Right lobe of liver (tissue), 6 donors: ENCODE measurements around the gene METAP1D. TPM values are rescaled to one million over a fixed set of nuclear protein-coding genes. Genes with fewer than 3 reads are reported as not detected.

ENCODE experiments used
- ATAC-seq, 4 donors: fragments of 200-7000 bp; cut with Tn5 transposase; one replicate each; pipeline ENCODE4 v1.9.1; 2020; ENCODE audit warnings: mild to moderate bottlenecking in 4 of 4, moderate library complexity in 4 of 4
- DNase-seq, 3 donors: peaks; one replicate each; pipeline ENCODE4 v3.0.0-alpha.2; 2020
- H3K27ac ChIP-seq, 3 donors: fragments of 200-600 bp; one replicate each; pipeline ENCODE4 v1.8.0; 2022
- H3K27me3 ChIP-seq, 2 donors: fragments of 200-600 bp; one replicate each; pipeline ENCODE4 v1.8.0; 2022
- H3K36me3 ChIP-seq, 4 donors: fragments of 200-600 bp; sonication (generic) in 1 of 4; one replicate each; pipeline versions ENCODE4 v1.5.1 to v1.8.0; 2017 to 2022; ENCODE audit warnings: control low read depth in 1 of 4
- H3K4me1 ChIP-seq, 4 donors: fragments of 200-600 bp; sonication (generic) in 1 of 4; one replicate each; pipeline versions ENCODE4 v1.5.1 to v1.8.0; 2017 to 2022; ENCODE audit warnings: control low read depth in 1 of 4
- H3K4me3 ChIP-seq, 3 donors: fragments of 200-600 bp; one replicate each; pipeline ENCODE4 v1.8.0; 2022
- H3K9me3 ChIP-seq, 4 donors: fragments of 200-600 bp; sonication (generic) in 1 of 4; one replicate each; pipeline versions ENCODE4 v1.5.1 to v1.8.0; 2017 to 2022; ENCODE audit warnings: control low read depth in 1 of 4
- POLR2A ChIP-seq: fragments of 450-650 bp; IDR thresholded peaks from one replicate; pipeline ENCODE4 v1.6.1; 2017; ENCODE audit warnings: antibody characterized with exemption, mild to moderate bottlenecking
- WGBS: methylation state at CpG from one replicate; pipeline ENCODE4 v1.1.6; 2018; ENCODE audit warnings: low coverage, low lambda C conversion rate; ENCODE audit not compliant: insufficient coverage; ENCODE audit errors: missing lambda C conversion rate; 5-methylcytosine and 5-hydroxymethylcytosine counted together
- intact Hi-C, 2 donors: fragments of 100-400 bp; cut with DNase I; formaldehyde crosslinking; loops; one replicate each; pipeline versions ENCODE4 v1.11.2 to v1.14.1; 2022
- total RNA-seq, 6 experiments: library from RNA; depleted of rRNA in 2 of 6; stranded (reverse); fragments of >200 nt in 2 of 6; fragmentation: NEBNext Ultra II Directional in 3 of 6; extraction: Animal tissue kit (Norgen Biotek cat#: 25700) in 3 of 6; gene quantifications; one replicate each; pipeline versions ENCODE4 v1.1.0 to v1.2.4, GENCODE V29; 2016 to 2023
- TF ChIP-seq, protein P1 (sequence below), 4 donors: fragments of 200-600 bp in 3 of 4; fragments of 450-650 bp in 1 of 4; IDR thresholded peaks; one replicate each; pipeline versions ENCODE4 v1.5.1 to v1.8.0; 2016 to 2022; ENCODE audit warnings: antibody characterized with exemption in 4 of 4, mild to moderate bottlenecking in 2 of 4
- donor health status: DM: no; HTN: yes; CAD: no.
- donor health status: DM: no; HTN: no; CAD: no.
- donor health status: DM: no; HTN: no; CAD: no.
- donor health status: DM: no; HTN: yes; CAD: no.
- donor health status: DM: no; HTN: yes; CAD: no.

The METAP1D gene
- total RNA-seq, 6 experiments from 2014 or later, result 2.4 to 8.2 (median 4.6) TPM

DNA sequence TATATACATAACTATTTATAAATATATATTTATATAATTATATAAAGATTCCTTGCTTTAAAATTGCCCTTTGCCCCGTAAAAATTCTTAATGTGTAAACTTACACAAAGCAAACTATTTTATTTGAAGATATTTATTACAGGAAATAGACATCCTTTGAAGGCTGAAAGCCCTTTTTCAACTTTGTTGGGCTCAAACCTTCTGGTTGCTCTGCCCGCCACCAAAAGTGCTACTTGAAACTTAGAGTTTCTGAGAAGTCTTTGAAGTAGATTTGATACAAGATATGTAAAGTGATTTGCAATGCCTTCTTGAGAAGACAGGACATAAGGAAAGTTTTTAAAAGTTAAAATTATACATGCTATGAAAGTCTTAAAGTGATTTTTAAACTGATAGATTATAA, 36.6 kb upstream of the METAP1D start:
- peaks cover 0 to 4% (median 0%) of the 10 kb centered on the region in 4 donors for H3K4me1 ChIP-seq
- DNase-seq (no peak), ATAC-seq (no peak)
- 90% methylated on average over 2 of the region's 2 CpGs for WGBS
- no peak for TF ChIP-seq POLR2A
- TF ChIP-seq, protein P1, sequence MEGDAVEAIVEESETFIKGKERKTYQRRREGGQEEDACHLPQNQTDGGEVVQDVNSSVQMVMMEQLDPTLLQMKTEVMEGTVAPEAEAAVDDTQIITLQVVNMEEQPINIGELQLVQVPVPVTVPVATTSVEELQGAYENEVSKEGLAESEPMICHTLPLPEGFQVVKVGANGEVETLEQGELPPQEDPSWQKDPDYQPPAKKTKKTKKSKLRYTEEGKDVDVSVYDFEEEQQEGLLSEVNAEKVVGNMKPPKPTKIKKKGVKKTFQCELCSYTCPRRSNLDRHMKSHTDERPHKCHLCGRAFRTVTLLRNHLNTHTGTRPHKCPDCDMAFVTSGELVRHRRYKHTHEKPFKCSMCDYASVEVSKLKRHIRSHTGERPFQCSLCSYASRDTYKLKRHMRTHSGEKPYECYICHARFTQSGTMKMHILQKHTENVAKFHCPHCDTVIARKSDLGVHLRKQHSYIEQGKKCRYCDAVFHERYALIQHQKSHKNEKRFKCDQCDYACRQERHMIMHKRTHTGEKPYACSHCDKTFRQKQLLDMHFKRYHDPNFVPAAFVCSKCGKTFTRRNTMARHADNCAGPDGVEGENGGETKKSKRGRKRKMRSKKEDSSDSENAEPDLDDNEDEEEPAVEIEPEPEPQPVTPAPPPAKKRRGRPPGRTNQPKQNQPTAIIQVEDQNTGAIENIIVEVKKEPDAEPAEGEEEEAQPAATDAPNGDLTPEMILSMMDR (IDR thresholded peaks at IDR 0.05), result no peak
- no peaks in the 10 kb centered on the region for H3K27me3 ChIP-seq
- no peak overlapping the region for H3K27ac ChIP-seq
- no peaks in the 10 kb centered on the region for H3K9me3 ChIP-seq
- no peak overlapping the region for H3K4me3 ChIP-seq
- intact Hi-C loops, result no loop called here
- H3K36me3 ChIP-seq, result no peaks in the 10 kb centered on the region

DNA sequence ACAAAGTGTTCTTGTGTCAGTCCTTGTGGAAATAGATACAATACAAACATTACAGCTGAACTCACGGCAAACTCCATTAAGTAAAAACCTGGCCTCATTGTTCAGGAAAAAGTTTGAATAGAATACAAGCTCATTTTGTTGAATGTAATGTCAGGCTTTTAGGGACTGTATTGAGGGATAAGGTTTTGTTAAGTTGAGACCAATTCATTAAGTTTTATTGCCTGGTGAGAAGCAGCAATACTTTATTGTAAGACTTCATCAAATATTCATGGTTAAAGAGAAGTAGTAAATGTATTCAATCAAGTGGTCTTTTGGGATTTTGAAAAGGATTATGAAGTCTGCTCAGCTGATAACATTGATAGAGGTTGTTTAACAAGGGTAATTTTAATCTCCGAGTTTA, 35.4 kb upstream of the METAP1D start:
- ATAC-seq, result no peak
- intact Hi-C loops, result no loop called here
- no peak for DNase-seq
- peaks cover 0 to 1% (median 0%) of the 10 kb centered on the region in 4 donors for H3K4me1 ChIP-seq
- no peak for TF ChIP-seq POLR2A
- TF ChIP-seq, protein P1 (IDR thresholded peaks at IDR 0.05), result no peak
- H3K36me3 ChIP-seq, result no peaks in the 10 kb centered on the region
- no peak overlapping the region for H3K27ac ChIP-seq
- 85% methylated on average over 2 of the region's 2 CpGs for WGBS
- H3K9me3 ChIP-seq, result no peaks in the 10 kb centered on the region
- H3K4me3 ChIP-seq, result no peak overlapping the region
- no peaks in the 10 kb centered on the region for H3K27me3 ChIP-seq

DNA sequence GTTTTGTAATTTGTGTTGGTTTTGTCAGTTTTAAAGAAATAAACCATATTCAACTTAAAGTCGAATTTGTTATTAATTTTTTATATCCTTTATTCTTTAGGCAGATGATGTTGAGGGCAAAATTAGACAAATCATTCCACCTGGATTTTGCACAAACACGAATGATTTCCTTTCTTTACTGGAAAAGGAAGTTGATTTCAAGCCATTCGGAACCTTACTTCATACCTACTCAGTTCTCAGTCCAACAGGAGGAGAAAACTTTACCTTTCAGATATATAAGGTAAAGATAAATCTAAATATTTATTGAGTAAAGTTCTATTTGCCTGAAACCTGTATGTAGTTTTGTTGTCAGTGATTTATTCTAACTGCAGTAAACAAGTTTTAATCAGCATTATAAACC, 34.5 kb upstream of the METAP1D start:
- DNase-seq (no peak), ATAC-seq (no peak)
- Histone ChIP-seq H3K9me3 (no peaks in the 10 kb centered on the region), H3K27me3 (no peaks in the 10 kb centered on the region), H3K4me3 (no peak overlapping the region), H3K27ac (no peak overlapping the region), H3K36me3 (no peaks in the 10 kb centered on the region), H3K4me1 (no peaks in the 10 kb centered on the region)
- WGBS, result 93% methylated on average over 3 of the region's 3 CpGs
- intact Hi-C loops, result no loop called here
- no peak for TF ChIP-seq POLR2A
- TF ChIP-seq, protein P1 (IDR thresholded peaks at IDR 0.05), result no peak

DNA sequence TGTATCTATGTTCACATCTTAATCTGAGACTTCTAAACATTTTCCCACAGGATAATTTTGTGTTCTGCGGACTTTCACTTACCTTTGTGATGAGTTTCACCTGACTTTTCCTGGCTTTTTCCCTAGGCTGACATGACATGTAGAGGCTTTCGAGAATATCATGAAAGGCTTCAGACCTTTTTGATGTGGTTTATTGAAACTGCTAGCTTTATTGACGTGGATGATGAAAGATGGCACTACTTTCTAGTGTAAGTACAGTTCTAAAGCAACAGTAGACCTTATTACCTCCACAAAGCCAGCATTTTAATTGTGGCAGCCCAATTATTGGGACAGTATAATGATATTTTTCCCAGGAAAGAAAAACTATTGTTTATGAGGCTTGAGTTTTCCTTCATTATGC, 34.1 kb upstream of the METAP1D start:
- TF ChIP-seq, protein P1 (IDR thresholded peaks at IDR 0.05), result no peak
- no peak for TF ChIP-seq POLR2A
- Histone ChIP-seq H3K27ac (no peak overlapping the region), H3K9me3 (no peaks in the 10 kb centered on the region), H3K4me1 (no peaks in the 10 kb centered on the region), H3K27me3 (no peaks in the 10 kb centered on the region), H3K36me3 (no peaks in the 10 kb centered on the region), H3K4me3 (no peak overlapping the region)
- DNase-seq, result no peak
- 91% methylated on average over 3 of the region's 3 CpGs for WGBS
- intact Hi-C loops, result no loop called here
- no peak for ATAC-seq

DNA sequence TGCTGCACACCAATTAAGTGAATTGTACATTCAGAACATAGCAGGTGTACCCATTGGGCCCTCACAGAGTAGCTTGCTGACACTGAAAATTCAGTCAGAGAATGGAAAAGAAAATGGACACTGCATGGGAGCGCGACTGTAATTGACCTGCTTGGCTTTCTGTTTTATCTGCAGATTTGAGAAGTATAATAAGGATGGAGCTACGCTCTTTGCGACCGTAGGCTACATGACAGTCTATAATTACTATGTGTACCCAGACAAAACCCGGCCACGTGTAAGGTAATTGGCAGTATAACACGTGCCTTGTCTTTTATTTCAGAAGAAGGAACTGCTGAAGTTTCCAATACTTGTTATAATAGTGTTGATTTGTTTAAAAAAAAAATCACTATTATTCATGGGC, 33.5 kb upstream of the METAP1D start:
- TF ChIP-seq POLR2A, result no peak
- TF ChIP-seq, protein P1 (IDR thresholded peaks at IDR 0.05), result no peak
- Histone ChIP-seq H3K36me3 (no peaks in the 10 kb centered on the region), H3K4me3 (no peak overlapping the region), H3K9me3 (no peaks in the 10 kb centered on the region), H3K4me1 (no peaks in the 10 kb centered on the region), H3K27ac (no peak overlapping the region), H3K27me3 (no peaks in the 10 kb centered on the region)
- intact Hi-C loops, result no loop called here
- WGBS, result 98% methylated on average over 8 of the region's 8 CpGs
- DNase-seq (no peak), ATAC-seq (no peak)
